Adrenal gland (tissue), 5 donors: ENCODE data around the gene PDE10A.

ENCODE experiments used
- CTCF ChIP-seq, 6 experiments: fragments of 450-650 bp in 4 of 6; fragments of 200-600 bp in 2 of 6; sonication (generic) in 1 of 6; IDR thresholded peaks; 1 replicate in 5 of 6; 2 replicates in 1 of 6; pipeline versions ENCODE4 v1.5.1 to v1.8.0; 2016 to 2021; ENCODE audit warnings: antibody characterized with exemption in 6 of 6, mild to moderate bottlenecking in 2 of 6, moderate library complexity in 1 of 6
- POLR2A ChIP-seq, 2 donors: fragments of 450-650 bp; IDR thresholded peaks; one replicate each; pipeline ENCODE4 v1.6.1; 2017; ENCODE audit warnings: antibody characterized with exemption in 2 of 2, mild to moderate bottlenecking in 2 of 2, moderate library complexity in 1 of 2
- donor health status: DM: no; HTN: no; CAD: no.

DNA sequence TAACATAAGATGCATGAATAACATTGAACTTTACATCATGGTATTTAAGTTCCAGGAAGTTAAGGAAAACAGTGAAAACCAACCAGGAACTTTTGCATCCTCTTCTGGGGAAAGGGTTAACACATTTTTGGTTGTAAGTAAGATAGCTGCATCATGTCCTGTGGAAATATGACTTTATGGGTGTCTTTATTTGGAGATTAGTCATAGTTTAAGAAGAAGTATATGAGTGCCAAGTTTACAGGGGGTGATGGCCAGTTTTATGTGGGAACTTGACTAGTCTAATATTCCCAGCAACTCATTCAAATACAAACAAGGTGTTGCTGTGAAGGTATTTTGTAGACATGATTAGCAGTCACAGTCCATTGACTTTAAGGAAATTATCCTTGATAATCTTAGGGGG lies 78.0 kb downstream of the PDE10A start:
- TF ChIP-seq POLR2A (IDR thresholded peaks at IDR 0.05) (no peak), CTCF (IDR thresholded peaks at IDR 0.05) (no peak)
